GM12878 (cell line): ENCODE data around the gene PFKFB2. TPM values are rescaled to one million over a fixed set of nuclear protein-coding genes. Genes with fewer than 3 reads are reported as not detected.

Experiments
- ATAC-seq: fragments of 200-7000 bp; cut with Tn5 transposase; 3 replicates; pipeline ENCODE4 v1.9.1; 2020; ENCODE audit warnings: mild to moderate bottlenecking, moderate library complexity
- BruUV-seq: library from RNA; stranded (reverse); fragments of 400-500 nt; replicated peaks from 2 replicates; lab custom pipeline; 2021; lab: Mats Ljungman, UMichigan
- CTCF ChIA-PET: fragments of 300-600 bp; sonication (Branson Sonifier 250); formaldehyde crosslinking; extraction: SDS; loops from one replicate; lab custom pipeline; 2021; ENCODE audit warnings: inconsistent platforms; lab: Yijun Ruan, JAX
- POLR2A ChIA-PET: fragments of 350-600 bp; formaldehyde crosslinking; extraction: SDS; loops from one replicate; lab custom pipeline; 2021; ENCODE audit warnings: inconsistent platforms; lab: Charles Lee
- RAD21 ChIA-PET: fragments of 300-600 bp; sonication (Branson Sonifier 250); formaldehyde crosslinking; loops from one replicate; lab custom pipeline; 2023; ENCODE audit warnings: antibody characterized with exemption; ENCODE audit not compliant: unreplicated experiment; lab: Charles Lee
- SMC1A ChIA-PET: fragments of 300-600 bp; sonication (Branson Sonifier 250); formaldehyde crosslinking; loops from one replicate; lab custom pipeline; 2023; ENCODE audit not compliant: unreplicated experiment, uncharacterized antibody; lab: Charles Lee
- DNase-seq: peaks from one replicate; pipeline ENCODE4 v3.0.0-alpha.2; 2011; ENCODE audit warnings: low read depth, low spot score
- FAIRE-seq: peaks from 3 replicates; lab custom pipeline; 2011; peaks lifted over from hg19 to GRCh38; lab: Jason Lieb, UNC
- H2AFZ ChIP-seq: 2 replicates; pipeline ENCODE4 v1.6.0; 2011; ENCODE audit warnings: low read depth, low read length, control low read depth; ENCODE audit not compliant: control insufficient read depth
- H3K27ac ChIP-seq: 2 replicates; pipeline ENCODE4 v1.5.1; 2011; ENCODE audit warnings: control low read depth; ENCODE audit not compliant: control insufficient read depth, insufficient read depth
- H3K27me3 ChIP-seq, 2 experiments: replicated peaks in 1 of 2; 2 replicates each; pipeline versions ENCODE4 v1.6.0 to v1.6.1; 2011; ENCODE audit warnings: low read length in 1 of 2; ENCODE audit not compliant: control insufficient read depth in 2 of 2, insufficient read depth in 2 of 2
- H3K36me3 ChIP-seq, 2 experiments: 2 replicates each; pipeline ENCODE4 v1.5.1; 2011; ENCODE audit warnings: low read length in 1 of 2; ENCODE audit not compliant: control insufficient read depth in 2 of 2, insufficient read depth in 2 of 2
- H3K4me1 ChIP-seq: 2 replicates; pipeline ENCODE4 v1.6.1; 2011; ENCODE audit warnings: mild to moderate bottlenecking, low read length, moderate library complexity, mixed read lengths; ENCODE audit not compliant: control insufficient read depth, insufficient read depth
- H3K4me2 ChIP-seq: 2 replicates; pipeline ENCODE4 v1.6.0; 2011; ENCODE audit warnings: control low read depth; ENCODE audit not compliant: control insufficient read depth, insufficient read depth
- H3K4me3 ChIP-seq: fragments of 200-600 bp; sonication (generic); 2 replicates; pipeline ENCODE4 v1.5.1; 2016
- H3K79me2 ChIP-seq: 2 replicates; pipeline ENCODE4 v1.6.0; 2011; ENCODE audit warnings: low read length; ENCODE audit not compliant: control insufficient read depth, insufficient read depth
- H3K9ac ChIP-seq: 2 replicates; pipeline ENCODE4 v1.8.0; 2011; ENCODE audit warnings: low read length, control low read depth, mixed read lengths; ENCODE audit not compliant: control insufficient read depth, insufficient read depth
- H3K9me3 ChIP-seq: replicated peaks from 3 replicates; pipeline ENCODE4 v1.5.1; 2011; ENCODE audit warnings: mild to moderate bottlenecking, low read length; ENCODE audit not compliant: control insufficient read depth, insufficient read depth
- H4K20me1 ChIP-seq: 2 replicates; pipeline ENCODE4 v1.6.0; 2011; ENCODE audit not compliant: control insufficient read depth, insufficient read depth
- DPF2 ChIP-seq: fragments of 450-650 bp; IDR thresholded peaks from 2 replicates; pipeline ENCODE4 v1.6.1; 2017; ENCODE audit warnings: mild to moderate bottlenecking
- FOXM1 ChIP-seq: IDR thresholded peaks from 2 replicates; pipeline ENCODE4 v1.6.1; 2012; ENCODE audit warnings: low read depth, mild to moderate bottlenecking, inconsistent platforms, low read length, moderate library complexity
- MTA3 ChIP-seq: IDR thresholded peaks from 2 replicates; pipeline ENCODE4 v1.6.1; 2012; ENCODE audit warnings: low read length, inconsistent platforms, borderline replicate concordance
- PAX5 ChIP-seq: IDR thresholded peaks from 2 replicates; pipeline ENCODE4 v1.6.1; 2011; ENCODE audit warnings: low read depth, low read length, borderline replicate concordance
- PML ChIP-seq: IDR thresholded peaks from 2 replicates; pipeline ENCODE4 v1.6.1; 2012; ENCODE audit warnings: low read length, inconsistent platforms
- RBBP5 ChIP-seq: fragments of 200-600 bp; sonication (generic); conservative IDR thresholded peaks from 2 replicates; pipeline ENCODE4 v1.6.1; 2016
- RELB ChIP-seq: fragments of 450-650 bp; IDR thresholded peaks from 2 replicates; pipeline ENCODE4 v1.6.1; 2017; ENCODE audit warnings: low read depth, mild to moderate bottlenecking, moderate library complexity
- SRF ChIP-seq, 2 experiments: IDR thresholded peaks; 2 replicates each; pipeline ENCODE4 v1.6.1; 2011; ENCODE audit warnings: low read depth in 2 of 2, low read length in 2 of 2, mild to moderate bottlenecking in 1 of 2, moderate library complexity in 1 of 2
- STAT1 ChIP-seq: fragments of 450-650 bp; conservative IDR thresholded peaks from 2 replicates; pipeline ENCODE4 v1.6.1; 2014; ENCODE audit warnings: antibody characterized with exemption, mild to moderate bottlenecking
- TCF12 ChIP-seq: IDR thresholded peaks from 2 replicates; pipeline ENCODE4 v1.6.1; 2011; ENCODE audit warnings: low read depth, mild to moderate bottlenecking, low read length
- TCF3 ChIP-seq: IDR thresholded peaks from 2 replicates; pipeline ENCODE4 v1.6.1; 2012; ENCODE audit warnings: low read depth, mild to moderate bottlenecking, low read length, borderline replicate concordance; ENCODE audit not compliant: insufficient read depth
- TCF7 ChIP-seq: IDR thresholded peaks from 2 replicates; pipeline ENCODE4 v1.6.1; 2014; ENCODE audit warnings: antibody characterized with exemption, borderline replicate concordance
- USF1 ChIP-seq: IDR thresholded peaks from 2 replicates; pipeline ENCODE4 v1.6.1; 2011; ENCODE audit warnings: borderline replicate concordance, low read depth, mild to moderate bottlenecking, moderate library complexity, mixed read lengths, low read length; ENCODE audit not compliant: insufficient read depth; ENCODE audit errors: extremely low read length
- WRNIP1 ChIP-seq: IDR thresholded peaks from 2 replicates; pipeline ENCODE4 v1.6.1; 2011; ENCODE audit warnings: low read depth, low read length, improper control_type of control experiment, borderline replicate concordance
- WGBS: methylation state at CpG from one replicate; pipeline ENCODE4 v1.1.6; 2016; ENCODE audit warnings: low lambda C conversion rate; ENCODE audit not compliant: insufficient replicate concordance, insufficient coverage; ENCODE audit errors: missing lambda C conversion rate; 5-methylcytosine and 5-hydroxymethylcytosine counted together
- in situ Hi-C: fragments of 300-500 bp; cut with MboI; formaldehyde crosslinking; loops from 9 replicates; pipeline ENCODE4 v1.14.3; 2018; ENCODE audit warnings: mixed read lengths
- intact Hi-C: fragments of 100-400 bp; cut with micrococcal nuclease; formaldehyde crosslinking; loops from one replicate; pipeline ENCODE4 v1.14.2; 2022; ENCODE audit not compliant: unreplicated experiment
- polyA plus RNA-seq, 11 experiments: library from polyadenylated mRNA; depleted of rRNA in 4 of 11; unstranded in 6 of 11; stranded (reverse) in 5 of 11; fragments of >200 nt; fragmentation: Nextera tagmentation in 4 of 11; fragmentation: Illumina TruSeq in 1 of 11; extraction: Ambion mirVana in 4 of 11; extraction: Trizol in 1 of 11; gene quantifications; 1 replicate in 1 of 11; 2 replicates in 10 of 11; pipeline versions ENCODE4 v1.2.1 to v1.2.3, GENCODE V29; 2011 to 2016; ENCODE audit warnings: inconsistent platforms in 2 of 11, missing spikeins in 2 of 11, low read depth in 1 of 11
- total RNA-seq, 4 experiments: library from RNA; depleted of rRNA in 3 of 4; stranded (reverse); fragments of >200 nt in 3 of 4; fragmentation: Illumina TruSeq in 1 of 4; extraction: Trizol in 1 of 4; gene quantifications; 2 replicates each; pipeline versions ENCODE4 v1.2.1 to v1.2.3, GENCODE V29; 2013 to 2021
- TF ChIP-seq, protein P1 (sequence below): fragments of 450-650 bp; conservative IDR thresholded peaks from 2 replicates; pipeline ENCODE4 v1.6.1; 2017; ENCODE audit warnings: mild to moderate bottlenecking, moderate library complexity
- TF ChIP-seq, protein P2 (sequence below): fragments of 450-650 bp; IDR thresholded peaks from 2 replicates; pipeline ENCODE4 v1.6.1; 2017; ENCODE audit warnings: borderline replicate concordance

Gene PFKFB2
- total and polyA plus RNA-seq, 10 of the 15 experiments (the other 5 are each of a cell fraction or from before 2014, with no cell fraction given), result 0.40 to 1.3 (median 1.0) TPM

DNA sequence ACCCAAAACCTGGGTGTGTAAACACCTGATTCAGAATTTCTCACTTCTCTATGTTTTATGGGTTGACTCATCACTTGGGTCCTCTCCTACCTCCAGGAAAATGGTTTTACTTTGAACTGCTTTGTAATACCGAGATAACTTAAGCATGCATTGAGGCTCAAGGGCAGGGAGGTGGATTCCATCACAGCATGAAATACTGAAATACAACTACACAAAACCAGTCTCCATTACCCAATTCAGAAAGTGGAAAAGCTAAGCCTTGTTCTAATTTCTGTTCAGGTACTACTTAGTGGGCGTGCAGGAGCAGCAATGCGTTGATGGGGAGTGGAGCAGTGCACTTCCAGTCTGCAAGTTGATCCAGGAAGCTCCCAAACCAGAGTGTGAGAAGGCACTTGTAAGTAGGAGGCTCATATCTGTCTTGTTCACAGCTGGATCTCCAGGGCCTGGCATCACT is 44.8 kb downstream of the PFKFB2 start (continued):
- TF ChIP-seq RELB (peak; percentile 55; the same call in 1 of the 2 replicates), DPF2 (peak; percentile 52; the same call in 1 of the 2 replicates)
- TF ChIP-seq, protein P1, sequence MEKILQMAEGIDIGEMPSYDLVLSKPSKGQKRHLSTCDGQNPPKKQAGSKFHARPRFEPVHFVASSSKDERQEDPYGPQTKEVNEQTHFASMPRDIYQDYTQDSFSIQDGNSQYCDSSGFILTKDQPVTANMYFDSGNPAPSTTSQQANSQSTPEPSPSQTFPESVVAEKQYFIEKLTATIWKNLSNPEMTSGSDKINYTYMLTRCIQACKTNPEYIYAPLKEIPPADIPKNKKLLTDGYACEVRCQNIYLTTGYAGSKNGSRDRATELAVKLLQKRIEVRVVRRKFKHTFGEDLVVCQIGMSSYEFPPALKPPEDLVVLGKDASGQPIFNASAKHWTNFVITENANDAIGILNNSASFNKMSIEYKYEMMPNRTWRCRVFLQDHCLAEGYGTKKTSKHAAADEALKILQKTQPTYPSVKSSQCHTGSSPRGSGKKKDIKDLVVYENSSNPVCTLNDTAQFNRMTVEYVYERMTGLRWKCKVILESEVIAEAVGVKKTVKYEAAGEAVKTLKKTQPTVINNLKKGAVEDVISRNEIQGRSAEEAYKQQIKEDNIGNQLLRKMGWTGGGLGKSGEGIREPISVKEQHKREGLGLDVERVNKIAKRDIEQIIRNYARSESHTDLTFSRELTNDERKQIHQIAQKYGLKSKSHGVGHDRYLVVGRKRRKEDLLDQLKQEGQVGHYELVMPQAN, result no peak

DNA sequence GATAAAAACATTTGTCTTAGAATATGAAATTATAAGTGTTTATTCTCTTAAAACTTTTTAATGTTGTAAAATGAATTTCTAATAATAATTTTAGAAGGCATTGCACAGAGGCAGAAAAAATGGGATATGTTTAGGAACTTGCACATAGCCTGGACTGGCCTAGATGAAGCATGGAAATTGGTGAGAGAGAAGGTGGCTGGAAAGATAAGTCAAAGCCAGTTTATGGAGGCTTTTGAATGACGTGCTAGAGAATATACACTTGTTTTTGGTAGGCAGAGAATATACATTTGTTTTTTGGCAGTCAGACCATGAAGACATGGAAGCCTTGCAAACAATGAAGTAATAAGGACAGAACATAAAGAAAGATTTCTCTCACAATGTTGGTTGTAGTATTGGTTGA is 48.6 kb downstream of the PFKFB2 start:
- Histone ChIP-seq H3K4me1 (peaks cover 4% of the 10 kb centered on the region), H3K36me3 (no peaks in the 10 kb centered on the region), H3K9me3 (peaks cover 3% of the 10 kb centered on the region; the same call in 2 of the 3 replicates), H4K20me1 (no peaks in the 10 kb centered on the region), H2AFZ (no peak overlapping the region), H3K9ac (no peak overlapping the region), H3K4me3 (no peak overlapping the region), H3K27me3 (no peaks in the 10 kb centered on the region), H3K4me2 (no peak overlapping the region), H3K79me2 (no peaks in the 10 kb centered on the region), H3K27ac (no peak overlapping the region)
- in situ Hi-C loops, result no loop called here
- no peak for DNase-seq
- WGBS, result 90% methylated on average over 1 of the region's 1 CpG
- no peak for ATAC-seq
- BruUV-seq, result no TSS peak
- ChIA-PET POLR2A (no interaction called here), SMC1A (interaction anchor here (2.4 kb wide), 1 partner anchor 10 kb away, joined by 5 read pairs; no protein-coding TSS in a partner anchor), RAD21 (no interaction called here), CTCF (interaction anchor here (1.8 kb wide), 1 partner anchor 17 kb away, joined by 8 read pairs; no protein-coding TSS in a partner anchor)
- TF ChIP-seq TCF12 (no peak), MTA3 (no peak), STAT1 (no peak), WRNIP1 (no peak), PAX5 (no peak), FOXM1 (no peak), TCF7 (no peak), RBBP5 (no peak), TCF3 (no peak), PML (no peak), USF1 (no peak), SRF (IDR thresholded peaks at IDR 0.05; ENCODE audit: low read depth in 2 of 2, low read length in 2 of 2) (no peak)
- TF ChIP-seq, protein P2, sequence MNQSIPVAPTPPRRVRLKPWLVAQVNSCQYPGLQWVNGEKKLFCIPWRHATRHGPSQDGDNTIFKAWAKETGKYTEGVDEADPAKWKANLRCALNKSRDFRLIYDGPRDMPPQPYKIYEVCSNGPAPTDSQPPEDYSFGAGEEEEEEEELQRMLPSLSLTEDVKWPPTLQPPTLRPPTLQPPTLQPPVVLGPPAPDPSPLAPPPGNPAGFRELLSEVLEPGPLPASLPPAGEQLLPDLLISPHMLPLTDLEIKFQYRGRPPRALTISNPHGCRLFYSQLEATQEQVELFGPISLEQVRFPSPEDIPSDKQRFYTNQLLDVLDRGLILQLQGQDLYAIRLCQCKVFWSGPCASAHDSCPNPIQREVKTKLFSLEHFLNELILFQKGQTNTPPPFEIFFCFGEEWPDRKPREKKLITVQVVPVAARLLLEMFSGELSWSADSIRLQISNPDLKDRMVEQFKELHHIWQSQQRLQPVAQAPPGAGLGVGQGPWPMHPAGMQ, result no peak
- no peak for FAIRE-seq
- intact Hi-C loops, result no loop called here
